HG02678 (cell line): Measurements from ENCODE around the gene NPSR1.
"Not testable (repeated sequence)": the region's sequence is repeated elsewhere in the genome, so short reads cannot be mapped to it uniquely, and the experiment has no call there.

Source experiments
- ATAC-seq: cut with Tn5 transposase; IDR thresholded peaks from one replicate; pipeline ENCODE4 v1.9.1; 2021; ENCODE audit warnings: mild to moderate bottlenecking, moderate library complexity; ENCODE audit not compliant: unreplicated experiment

NPSR1 gene

DNA sequence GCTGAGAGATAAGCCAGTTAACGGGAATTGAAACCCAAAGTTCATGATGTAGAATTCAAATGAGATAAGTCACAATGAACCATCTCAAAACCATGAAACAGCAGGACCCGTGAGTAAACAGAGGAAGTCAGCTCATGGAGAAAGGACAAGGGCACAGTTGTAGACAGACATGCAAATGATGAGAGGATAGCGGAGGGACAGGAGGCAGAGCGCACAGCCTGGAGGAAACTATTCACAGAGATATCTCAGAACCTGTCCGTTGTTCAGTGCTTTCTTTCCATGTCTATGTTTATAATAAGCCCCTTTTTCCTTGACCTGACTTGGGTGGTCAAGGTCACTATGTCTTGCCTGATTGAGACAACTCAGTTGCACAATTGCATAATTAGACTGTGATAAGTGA lies 208.2 kb downstream of the NPSR1 start:
- not testable (repeated sequence) for ATAC-seq

DNA sequence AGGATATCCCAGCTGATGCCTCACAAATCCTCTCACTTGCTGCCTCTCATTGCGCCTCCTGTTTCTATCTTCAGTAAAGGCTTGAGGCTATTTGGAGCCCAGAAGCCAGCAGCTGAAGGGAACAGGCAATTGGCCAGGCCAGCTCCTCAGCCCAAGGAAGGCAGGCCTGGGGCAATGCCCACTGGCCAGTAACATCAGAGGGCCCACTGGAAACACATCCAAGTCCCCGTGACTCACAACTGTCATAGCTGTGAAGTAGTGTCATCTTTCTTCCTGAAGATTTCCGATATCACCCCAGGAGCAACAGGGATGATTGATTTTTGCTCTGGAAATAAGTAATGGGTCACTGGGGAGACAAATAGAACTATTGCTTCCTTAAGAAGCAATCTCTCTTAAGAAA lies 209.3 kb downstream of the NPSR1 start:
- ATAC-seq, result not testable (repeated sequence)

DNA sequence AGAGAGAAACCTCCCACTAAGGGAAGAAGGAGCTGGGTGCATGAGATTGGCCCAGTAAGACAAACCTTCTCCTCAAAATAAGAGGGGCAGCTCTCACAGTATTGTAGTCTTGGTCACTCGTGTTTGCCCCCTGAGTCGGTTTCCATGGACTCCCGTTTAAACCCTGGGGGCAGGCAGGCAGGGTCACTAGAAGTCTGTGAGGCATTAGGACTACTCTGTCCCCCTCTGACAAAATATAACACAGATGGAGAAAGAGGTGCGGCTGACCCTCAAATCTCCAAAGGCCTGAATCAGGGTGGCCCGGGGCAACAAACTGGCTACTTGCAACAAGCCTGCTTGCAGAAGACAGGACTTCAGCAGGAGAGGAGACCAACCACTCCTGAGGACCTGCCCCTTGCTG lies 210.6 kb downstream of the NPSR1 start:
- not testable (repeated sequence) for ATAC-seq

DNA sequence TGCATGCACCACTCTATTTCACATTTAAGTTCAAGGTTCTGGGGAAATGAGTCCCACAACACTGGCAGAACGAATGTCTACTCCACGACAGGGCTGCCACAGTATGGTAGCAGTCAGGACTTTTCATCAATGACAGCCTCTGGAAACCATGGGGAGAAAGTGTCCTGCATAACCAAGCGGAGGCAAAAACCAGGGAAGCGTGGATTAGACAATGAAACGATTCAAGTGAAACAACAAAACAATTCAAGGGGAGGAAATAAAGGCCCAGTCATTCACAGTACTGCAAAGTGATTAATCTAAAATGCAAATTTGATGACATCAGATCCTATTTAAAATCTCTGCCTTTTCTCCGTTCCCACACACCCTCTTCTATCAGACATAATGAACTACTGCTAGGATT lies 211.0 kb downstream of the NPSR1 start:
- no peak for ATAC-seq

DNA sequence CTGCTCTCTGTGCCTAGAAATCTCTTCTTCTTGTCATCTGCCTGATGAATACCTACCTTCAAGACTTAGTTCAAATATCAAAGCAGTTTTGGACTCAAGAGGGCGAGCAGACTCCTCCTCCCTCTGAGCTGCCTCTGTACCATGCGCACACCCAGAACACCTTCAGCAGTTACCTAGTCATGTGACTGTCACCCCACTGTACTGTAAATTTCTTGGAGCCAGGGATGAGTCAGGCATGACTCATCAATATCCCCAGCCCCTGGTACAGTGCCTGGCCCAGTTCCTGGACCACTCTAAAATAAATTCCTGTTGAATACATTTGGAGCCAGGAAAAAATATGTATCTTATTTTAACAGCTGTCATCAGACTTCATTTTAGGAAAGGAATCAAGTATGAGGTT lies 212.0 kb downstream of the NPSR1 start:
- not testable (repeated sequence) for ATAC-seq

DNA sequence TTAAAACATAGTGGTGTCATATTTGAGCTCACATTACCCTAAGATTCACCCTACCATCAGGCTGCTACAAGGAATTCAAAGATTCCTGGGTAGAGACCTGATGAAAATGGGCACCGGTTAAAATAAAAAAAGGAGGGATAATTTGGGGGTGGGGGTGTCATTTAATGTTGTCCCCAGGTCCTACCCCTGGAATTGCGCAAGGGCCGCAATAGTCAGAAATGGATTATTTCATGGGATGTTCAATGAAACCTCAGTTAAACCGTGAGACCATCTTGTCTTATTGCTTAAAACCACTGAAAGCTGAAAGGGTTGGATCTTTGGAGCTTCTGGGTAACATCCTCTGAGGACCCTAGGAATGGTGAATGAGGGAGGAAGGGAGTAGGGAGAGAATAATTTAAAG lies 216.3 kb downstream of the NPSR1 start:
- not testable (repeated sequence) for ATAC-seq

DNA sequence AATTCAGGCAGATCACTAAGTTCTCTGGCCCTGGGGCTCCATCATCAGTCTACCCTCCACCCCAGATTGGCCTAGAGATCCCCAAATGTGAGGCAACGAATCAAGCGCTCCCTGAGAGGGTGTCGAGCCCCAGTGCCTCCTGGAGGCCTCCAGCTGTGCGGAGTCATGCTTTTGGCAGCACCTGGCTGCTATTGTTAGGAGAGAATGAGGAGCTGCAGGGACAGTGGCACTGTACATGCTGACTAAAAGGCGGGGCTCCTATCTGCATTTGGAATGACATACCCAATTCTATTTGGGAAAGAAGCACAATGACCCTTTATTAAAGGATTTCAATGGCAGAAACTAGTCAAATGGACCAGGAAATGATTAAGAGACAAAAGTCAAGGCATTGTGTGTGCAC lies 217.5 kb downstream of the NPSR1 start:
- ATAC-seq, result no peak

DNA sequence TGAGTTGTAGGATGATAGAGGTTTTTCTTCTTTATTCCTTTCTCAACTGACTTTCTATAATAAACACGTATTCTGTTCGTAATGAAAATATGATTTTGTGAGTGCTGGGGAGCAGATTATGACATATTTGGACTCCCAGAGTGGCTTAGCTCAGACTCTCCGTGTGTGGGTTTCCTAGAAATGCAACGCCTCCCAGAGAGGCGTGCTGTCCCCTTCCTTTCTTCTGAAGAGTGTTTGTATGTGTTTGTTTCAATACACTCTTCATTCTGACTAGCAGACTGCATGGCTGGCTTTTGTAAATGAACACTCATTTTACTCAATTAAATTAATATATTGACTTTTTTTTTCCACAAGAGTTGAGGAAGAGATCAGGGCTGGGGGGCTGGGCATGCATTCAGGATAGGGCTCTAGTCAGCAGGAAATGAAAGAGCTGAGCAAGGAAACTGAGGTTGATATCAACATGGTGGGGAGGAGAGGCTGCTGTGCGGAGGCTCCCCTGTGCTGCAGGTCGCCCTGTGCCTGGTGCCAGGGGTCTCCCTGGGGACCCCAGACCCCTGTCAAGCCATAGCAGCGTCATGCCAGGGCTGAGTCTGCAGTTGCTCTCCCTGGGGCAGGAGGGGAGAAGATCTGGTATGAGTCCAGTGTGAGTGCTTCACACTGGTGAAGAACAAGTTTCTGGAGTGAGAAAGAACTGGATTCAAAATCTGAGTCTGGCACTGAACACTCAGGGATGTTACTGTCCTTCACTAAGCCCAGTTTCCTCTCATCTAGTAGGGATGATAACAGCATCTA lies 221.1 kb downstream of the NPSR1 start:
- not testable (repeated sequence) for ATAC-seq

DNA sequence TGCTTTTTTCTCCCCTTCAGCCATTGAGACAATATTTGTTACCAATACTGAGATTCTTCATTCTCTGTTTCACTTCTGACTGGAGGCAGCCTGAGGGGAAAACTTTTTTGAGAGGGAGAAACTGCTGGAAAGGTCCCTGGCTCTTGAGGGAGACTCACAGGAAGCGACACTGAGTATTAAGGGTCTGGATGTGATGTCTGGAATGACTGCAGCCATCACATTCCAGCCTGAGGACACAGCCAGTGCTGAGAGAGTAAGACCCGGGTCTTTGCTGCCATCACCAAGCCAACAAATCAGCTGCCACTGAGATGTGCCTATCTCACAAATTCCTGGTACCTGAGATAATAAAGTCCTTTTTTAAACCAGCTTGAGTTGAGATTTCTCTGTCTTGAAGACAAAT lies 221.9 kb downstream of the NPSR1 start:
- no peak for ATAC-seq

DNA sequence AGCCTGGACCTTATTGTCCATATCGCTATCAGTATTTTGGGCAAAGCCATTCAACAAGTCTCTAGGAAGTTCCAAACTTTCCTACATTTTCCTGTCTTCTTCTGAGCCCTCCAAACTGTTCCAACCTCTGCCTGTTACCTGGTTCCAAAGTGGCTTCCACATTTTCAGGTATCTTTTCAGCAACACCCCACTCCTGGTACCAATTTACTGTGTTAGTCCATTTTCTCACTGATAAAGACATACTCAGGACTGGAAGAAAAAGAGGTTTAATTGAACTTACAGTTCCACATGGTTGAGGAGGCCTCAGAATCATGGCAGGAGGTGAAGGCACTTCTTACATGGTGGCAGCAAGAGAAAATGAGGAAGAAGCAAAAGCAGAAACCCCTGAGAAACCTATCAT lies 225.8 kb downstream of the NPSR1 start:
- not testable (repeated sequence) for ATAC-seq

DNA sequence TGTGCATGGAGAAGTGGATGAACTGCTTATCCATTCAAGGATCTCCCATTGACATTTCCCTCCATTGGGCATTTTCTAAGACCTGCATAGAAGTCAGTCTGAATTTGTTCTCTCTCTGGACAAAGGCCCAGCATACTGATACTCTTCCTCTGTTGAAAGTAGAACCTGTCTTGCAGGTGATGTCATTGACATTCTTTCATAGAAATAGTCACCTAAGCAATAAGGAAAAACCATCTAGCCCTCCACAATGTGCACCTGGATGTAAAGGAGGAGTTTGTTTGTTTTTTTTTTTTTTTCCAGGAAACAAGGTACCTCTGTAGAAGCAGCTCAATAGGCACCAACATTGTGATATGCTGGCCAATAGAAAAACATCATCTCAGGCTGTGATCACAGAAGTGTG lies 228.8 kb downstream of the NPSR1 start:
- ATAC-seq, result no peak

DNA sequence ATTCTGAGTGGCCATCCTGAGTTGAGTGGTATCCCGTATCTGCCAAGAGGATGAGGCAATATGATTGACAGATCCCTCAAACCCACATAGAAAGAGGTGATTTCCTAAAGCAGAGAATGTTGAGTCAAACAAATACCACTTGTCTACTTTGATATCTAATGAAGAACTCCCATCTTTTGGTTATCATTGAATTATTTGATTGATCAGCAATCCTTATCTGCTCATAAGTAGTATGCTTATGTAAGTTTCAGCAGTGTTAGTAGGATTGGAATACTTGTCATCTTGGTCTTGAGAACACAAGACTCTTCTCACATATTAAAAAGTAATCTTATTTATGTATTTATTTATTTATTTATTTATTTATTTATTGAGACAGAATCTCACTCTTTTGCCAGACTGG lies 231.9 kb downstream of the NPSR1 start:
- no peak for ATAC-seq

DNA sequence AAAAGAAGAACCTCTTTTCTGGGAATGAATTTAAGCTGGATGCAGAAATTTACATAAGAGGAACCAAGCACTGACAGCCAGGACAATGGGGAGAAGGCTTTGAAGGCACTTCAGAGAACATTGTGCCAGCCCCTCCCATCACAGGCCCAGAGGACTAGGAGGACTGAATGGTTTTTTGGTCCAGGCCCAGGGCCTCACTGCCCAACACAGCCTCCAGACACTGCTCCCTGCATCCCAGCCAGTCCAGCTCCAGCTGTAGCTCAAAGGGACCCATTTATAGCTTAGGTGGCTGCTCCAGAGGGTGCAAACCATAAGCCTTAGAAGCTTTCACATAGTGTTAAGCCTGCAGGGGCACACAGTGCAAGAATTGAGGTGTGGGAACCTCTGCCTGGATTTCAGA lies 237.2 kb downstream of the NPSR1 start:
- no peak for ATAC-seq
